ENCODE results near the gene RNF214. TPM values are rescaled to one million over a fixed set of nuclear protein-coding genes. Genes with fewer than 3 reads are reported as not detected.

RNF214 gene
- total and polyA plus RNA-seq, 4 donors: 10.9 to 32.7 (median 21.9) TPM

DNA sequence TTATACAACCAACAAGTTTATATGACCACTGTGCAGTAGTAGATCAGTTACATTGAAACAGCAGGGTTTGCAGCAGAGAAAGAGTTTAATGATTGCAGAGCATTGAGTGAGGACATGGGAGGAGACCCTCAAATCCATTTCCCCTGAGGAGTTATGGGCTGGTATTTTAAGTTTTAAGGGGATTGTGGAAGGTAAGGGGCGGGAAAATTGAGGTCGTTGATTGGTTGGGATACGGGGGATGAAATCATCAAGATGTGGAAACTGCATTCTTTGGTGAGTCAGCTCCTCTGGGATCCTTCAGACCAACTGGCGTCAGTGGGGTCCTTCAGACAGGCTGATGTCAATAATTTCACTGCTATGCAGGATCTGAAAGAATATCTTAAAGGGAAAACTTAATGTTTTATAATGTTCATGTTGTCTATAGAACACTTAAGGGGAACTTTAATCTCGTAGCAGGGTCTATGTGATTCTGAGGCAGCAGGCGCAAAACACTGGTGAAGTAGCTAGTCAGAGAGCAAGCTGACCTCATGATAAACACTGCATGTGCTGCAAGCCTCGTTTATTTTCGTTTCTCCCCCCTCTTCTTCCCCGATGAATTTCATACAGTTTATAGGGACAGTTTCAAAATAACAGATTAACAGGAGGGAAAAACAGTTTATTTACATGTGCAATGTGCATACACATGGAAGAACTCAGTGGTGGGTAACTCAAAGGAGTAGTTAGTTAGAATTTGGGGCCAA lies 41.2 kb downstream of the RNF214 start:
- H3K27ac ChIP-seq (ENCODE audit: low read depth in 1 of 2, low read length in 2 of 2): no peak overlapping the region
- peaks cover 0 to 2% of the 10 kb centered on the region in 2 donors for H3K36me3 ChIP-seq (ENCODE audit: control insufficient read depth in 1 of 2, insufficient read depth in 2 of 2, low read length in 1 of 2)
- no peak for DNase-seq
- intact Hi-C loops (cut with DNase I): no loop called here
- H3K4me1 ChIP-seq (ENCODE audit: control insufficient read depth in 1 of 2, insufficient read depth in 2 of 2, low read length in 2 of 2): no peaks in the 10 kb centered on the region
- no peak for ATAC-seq (ENCODE audit: low FRiP score)
- H3K9me3 ChIP-seq (ENCODE audit: control insufficient read depth, low read length): no peaks in the 10 kb centered on the region
- no peak overlapping the region for H3K4me3 ChIP-seq (ENCODE audit: low read length in 2 of 2)
- no peaks in the 10 kb centered on the region for H3K27me3 ChIP-seq (ENCODE audit: control insufficient read depth in 1 of 2, insufficient read depth in 2 of 2, low read length in 1 of 2)
- WGBS, 2 donors: 76 to 81% methylated on average over 9 of the region's 9 CpGs

DNA sequence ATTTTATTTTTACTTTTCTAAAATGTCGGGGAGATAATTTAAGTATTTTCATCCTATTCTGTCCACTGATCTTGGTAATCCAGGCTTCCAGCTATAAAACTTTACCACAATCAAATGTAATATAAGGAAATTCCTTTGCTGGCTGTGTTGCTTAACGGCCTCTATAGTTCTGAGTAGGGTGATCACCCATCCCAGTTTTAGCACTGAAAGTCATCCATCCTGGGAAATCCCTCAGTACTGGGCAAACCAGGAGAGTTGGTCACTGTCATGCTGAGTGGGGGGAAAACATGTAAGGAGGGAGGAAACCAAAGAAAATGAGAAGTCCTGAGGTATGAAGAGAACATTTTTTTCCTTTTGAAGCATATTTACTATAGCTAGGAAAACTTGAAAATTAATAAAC lies 45.9 kb downstream of the RNF214 start:
- Histone ChIP-seq H3K27ac (ENCODE audit: low read depth in 1 of 2, low read length in 2 of 2) (no peak overlapping the region), H3K27me3 (ENCODE audit: control insufficient read depth in 1 of 2, insufficient read depth in 2 of 2, low read length in 1 of 2) (no peaks in the 10 kb centered on the region), H3K4me3 (ENCODE audit: low read length in 2 of 2) (no peak overlapping the region), H3K36me3 (ENCODE audit: control insufficient read depth in 1 of 2, insufficient read depth in 2 of 2, low read length in 1 of 2) (peaks cover 0 to 4% of the 10 kb centered on the region in 2 donors), H3K9me3 (ENCODE audit: control insufficient read depth, low read length) (no peaks in the 10 kb centered on the region), H3K4me1 (ENCODE audit: control insufficient read depth in 1 of 2, insufficient read depth in 2 of 2, low read length in 2 of 2) (no peaks in the 10 kb centered on the region)
- intact Hi-C loops (cut with DNase I): no loop called here
- no peak for DNase-seq
- no peak for ATAC-seq (ENCODE audit: low FRiP score)
- WGBS, 2 donors: 82 to 83% methylated on average over 2 of the region's 2 CpGs

DNA sequence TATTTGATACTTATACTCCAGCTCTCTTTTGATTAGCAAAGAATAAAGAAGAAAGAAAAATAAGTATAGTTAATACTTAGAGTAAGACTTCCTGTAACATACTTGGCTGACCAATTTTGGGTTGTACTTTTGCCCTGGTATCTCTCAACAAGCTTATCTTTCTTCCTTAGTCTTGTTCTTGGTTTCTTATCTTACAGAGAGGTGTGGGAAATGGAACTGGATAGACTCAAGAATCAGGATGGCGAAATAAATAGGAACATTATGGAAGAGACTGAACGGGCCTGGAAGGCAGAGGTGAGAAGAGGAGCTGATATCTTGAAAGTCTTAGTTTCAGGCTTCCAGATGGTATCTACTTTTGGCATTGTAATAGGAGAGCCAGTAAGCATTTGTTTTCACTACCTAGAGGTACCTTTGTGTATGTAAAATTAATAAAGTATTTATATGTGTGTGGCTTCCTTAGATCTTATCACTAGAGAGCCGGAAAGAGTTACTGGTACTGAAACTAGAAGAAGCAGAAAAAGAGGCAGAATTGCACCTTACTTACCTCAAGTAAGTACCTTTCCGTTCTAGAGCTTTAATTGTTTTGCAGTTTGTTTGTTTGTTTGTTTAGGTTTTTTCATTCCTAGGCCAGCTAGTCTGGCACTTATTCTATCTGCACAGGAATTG lies 47.4 kb downstream of the RNF214 start:
- Histone ChIP-seq H3K27ac (ENCODE audit: low read depth in 1 of 2, low read length in 2 of 2) (no peak overlapping the region), H3K4me3 (ENCODE audit: low read length in 2 of 2) (no peak overlapping the region), H3K4me1 (ENCODE audit: control insufficient read depth in 1 of 2, insufficient read depth in 2 of 2, low read length in 2 of 2) (no peaks in the 10 kb centered on the region), H3K36me3 (ENCODE audit: control insufficient read depth in 1 of 2, insufficient read depth in 2 of 2, low read length in 1 of 2) (peaks cover 0 to 4% of the 10 kb centered on the region in 2 donors), H3K9me3 (ENCODE audit: control insufficient read depth, low read length) (no peaks in the 10 kb centered on the region), H3K27me3 (ENCODE audit: control insufficient read depth in 1 of 2, insufficient read depth in 2 of 2, low read length in 1 of 2) (no peaks in the 10 kb centered on the region)
- ATAC-seq (ENCODE audit: low FRiP score): no peak
- intact Hi-C loops (cut with DNase I): no loop called here
- WGBS, 2 donors: 76 to 84% methylated on average over 4 of the region's 4 CpGs
- no peak for DNase-seq

DNA sequence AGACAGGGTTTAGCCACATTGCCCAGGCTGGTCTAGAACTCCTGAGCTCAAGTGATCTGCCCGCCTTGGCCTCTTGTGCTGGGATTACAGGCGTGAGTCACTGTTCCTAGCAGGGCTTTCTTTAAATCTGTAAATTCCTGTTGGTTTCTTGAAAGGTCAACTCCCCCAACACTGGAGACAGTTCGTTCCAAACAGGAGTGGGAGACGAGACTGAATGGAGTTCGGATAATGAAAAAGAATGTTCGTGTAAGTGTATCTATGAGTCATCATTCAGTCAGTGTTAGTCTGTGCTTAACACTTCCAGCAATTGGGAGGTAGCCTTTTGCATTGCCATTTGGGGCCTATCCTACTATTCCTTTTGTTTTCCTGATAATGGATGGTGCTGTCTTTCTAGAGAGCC lies 48.7 kb downstream of the RNF214 start:
- Histone ChIP-seq H3K27ac (ENCODE audit: low read depth in 1 of 2, low read length in 2 of 2) (no peak overlapping the region), H3K4me3 (ENCODE audit: low read length in 2 of 2) (no peak overlapping the region), H3K36me3 (ENCODE audit: control insufficient read depth in 1 of 2, insufficient read depth in 2 of 2, low read length in 1 of 2) (peaks cover 0 to 4% of the 10 kb centered on the region in 2 donors), H3K9me3 (ENCODE audit: control insufficient read depth, low read length) (no peaks in the 10 kb centered on the region), H3K27me3 (ENCODE audit: control insufficient read depth in 1 of 2, insufficient read depth in 2 of 2, low read length in 1 of 2) (no peaks in the 10 kb centered on the region), H3K4me1 (ENCODE audit: control insufficient read depth in 1 of 2, insufficient read depth in 2 of 2, low read length in 2 of 2) (no peaks in the 10 kb centered on the region)
- DNase-seq: no peak
- intact Hi-C loops (cut with DNase I): no loop called here
- no peak for ATAC-seq (ENCODE audit: low FRiP score)
- 48 to 63% methylated on average over 6 of the region's 6 CpGs for WGBS, 2 donors

GRCh38 chr11:117281869-117282268 lies 49.4 kb downstream of the RNF214 start:
- no peak for ATAC-seq (ENCODE audit: low FRiP score)
- Histone ChIP-seq H3K4me1 (ENCODE audit: control insufficient read depth in 1 of 2, insufficient read depth in 2 of 2, low read length in 2 of 2) (no peaks in the 10 kb centered on the region), H3K4me3 (ENCODE audit: low read length in 2 of 2) (no peak overlapping the region), H3K27ac (ENCODE audit: low read depth in 1 of 2, low read length in 2 of 2) (no peak overlapping the region), H3K9me3 (ENCODE audit: control insufficient read depth, low read length) (no peaks in the 10 kb centered on the region), H3K27me3 (ENCODE audit: control insufficient read depth in 1 of 2, insufficient read depth in 2 of 2, low read length in 1 of 2) (no peaks in the 10 kb centered on the region), H3K36me3 (ENCODE audit: control insufficient read depth in 1 of 2, insufficient read depth in 2 of 2, low read length in 1 of 2) (peaks cover 0 to 4% of the 10 kb centered on the region in 2 donors)
- intact Hi-C loops (cut with DNase I): no loop called here
- WGBS, 2 donors: 94 to 95% methylated on average over 7 of the region's 7 CpGs
- DNase-seq: no peak

- no peaks in the 10 kb centered on the region for H3K9me3 ChIP-seq (ENCODE audit: control insufficient read depth, low read length)
- no peaks in the 10 kb centered on the region for H3K27me3 ChIP-seq (ENCODE audit: control insufficient read depth in 1 of 2, insufficient read depth in 2 of 2, low read length in 1 of 2)
- no peak overlapping the region for H3K27ac ChIP-seq (ENCODE audit: low read depth in 1 of 2, low read length in 2 of 2)
- intact Hi-C loops (cut with DNase I): no loop called here
- no peaks in the 10 kb centered on the region for H3K4me1 ChIP-seq (ENCODE audit: control insufficient read depth in 1 of 2, insufficient read depth in 2 of 2, low read length in 2 of 2)
- H3K4me3 ChIP-seq (ENCODE audit: low read length in 2 of 2): no peak overlapping the region
- 89 to 94% methylated on average over 3 of the region's 3 CpGs for WGBS, 2 donors
- DNase-seq (no peak), ATAC-seq (ENCODE audit: low FRiP score) (no peak)
- H3K36me3 ChIP-seq (ENCODE audit: control insufficient read depth in 1 of 2, insufficient read depth in 2 of 2, low read length in 1 of 2): peaks cover 0 to 4% of the 10 kb centered on the region in 2 donors
Observed at GRCh38 chr11:117282956-117283355, 50.5 kb downstream of the RNF214 start.

DNA sequence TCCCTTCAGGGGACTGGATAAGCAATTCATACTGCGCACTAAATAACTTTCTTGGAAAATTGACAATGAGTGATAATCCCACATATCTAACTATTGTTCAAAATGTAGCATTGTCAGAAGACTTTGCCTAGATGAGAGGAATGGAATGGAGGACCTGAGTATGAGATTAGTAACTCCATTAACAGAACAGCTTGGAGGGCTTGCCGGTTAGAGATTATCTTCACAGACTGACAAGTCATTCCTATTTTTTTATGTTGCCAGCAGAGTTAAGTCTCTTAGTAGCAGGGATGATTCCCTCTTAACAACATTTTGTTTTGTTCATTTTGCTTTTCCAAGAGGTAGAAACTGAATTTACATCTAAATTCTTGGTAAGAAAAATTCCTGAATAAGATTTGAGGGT lies 51.6 kb downstream of the RNF214 start:
- Histone ChIP-seq H3K27me3 (ENCODE audit: control insufficient read depth in 1 of 2, insufficient read depth in 2 of 2, low read length in 1 of 2) (no peaks in the 10 kb centered on the region), H3K4me1 (ENCODE audit: control insufficient read depth in 1 of 2, insufficient read depth in 2 of 2, low read length in 2 of 2) (no peaks in the 10 kb centered on the region), H3K4me3 (ENCODE audit: low read length in 2 of 2) (no peak overlapping the region), H3K36me3 (ENCODE audit: control insufficient read depth in 1 of 2, insufficient read depth in 2 of 2, low read length in 1 of 2) (peaks cover under 1 to 4% of the 10 kb centered on the region in 2 donors), H3K9me3 (ENCODE audit: control insufficient read depth, low read length) (no peaks in the 10 kb centered on the region), H3K27ac (ENCODE audit: low read depth in 1 of 2, low read length in 2 of 2) (no peak overlapping the region)
- DNase-seq (no peak), ATAC-seq (ENCODE audit: low FRiP score) (no peak)
- 95 to 97% methylated on average over 2 of the region's 2 CpGs for WGBS, 2 donors
- intact Hi-C loops (cut with DNase I): no loop called here

DNA sequence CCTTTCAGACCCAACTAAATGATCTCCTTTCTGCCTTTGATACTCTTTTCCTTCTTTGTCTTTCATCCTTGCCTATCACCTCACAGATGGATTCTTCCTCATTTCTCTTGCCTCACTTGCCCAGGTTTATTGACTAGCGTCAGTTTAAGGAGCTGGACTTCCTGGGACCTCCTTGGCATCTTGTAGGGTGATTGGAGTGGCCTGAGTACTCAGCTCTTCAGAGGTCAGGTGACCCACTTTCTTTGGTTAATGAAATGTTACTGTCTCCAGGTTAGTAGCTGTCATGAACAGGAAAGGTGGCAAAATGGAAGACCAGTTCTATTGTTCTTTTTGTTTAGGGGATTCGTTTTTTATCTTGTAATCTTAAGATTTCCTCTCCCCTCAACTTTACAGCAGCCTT lies 54.1 kb downstream of the RNF214 start:
- no peaks in the 10 kb centered on the region for H3K9me3 ChIP-seq (ENCODE audit: control insufficient read depth, low read length)
- H3K27ac ChIP-seq (ENCODE audit: low read depth in 1 of 2, low read length in 2 of 2): no peak overlapping the region
- no peaks in the 10 kb centered on the region for H3K27me3 ChIP-seq (ENCODE audit: control insufficient read depth in 1 of 2, insufficient read depth in 2 of 2, low read length in 1 of 2)
- DNase-seq (no peak), ATAC-seq (ENCODE audit: low FRiP score) (no peak)
- intact Hi-C loops (cut with DNase I): no loop called here
- no peaks in the 10 kb centered on the region for H3K4me1 ChIP-seq (ENCODE audit: control insufficient read depth in 1 of 2, insufficient read depth in 2 of 2, low read length in 2 of 2)
- WGBS, 2 donors: 80 to 83% methylated on average over 2 of the region's 2 CpGs
- H3K4me3 ChIP-seq (ENCODE audit: low read length in 2 of 2): no peak overlapping the region
- peaks cover 5 to 18% of the 10 kb centered on the region in 2 donors for H3K36me3 ChIP-seq (ENCODE audit: control insufficient read depth in 1 of 2, insufficient read depth in 2 of 2, low read length in 1 of 2)

DNA sequence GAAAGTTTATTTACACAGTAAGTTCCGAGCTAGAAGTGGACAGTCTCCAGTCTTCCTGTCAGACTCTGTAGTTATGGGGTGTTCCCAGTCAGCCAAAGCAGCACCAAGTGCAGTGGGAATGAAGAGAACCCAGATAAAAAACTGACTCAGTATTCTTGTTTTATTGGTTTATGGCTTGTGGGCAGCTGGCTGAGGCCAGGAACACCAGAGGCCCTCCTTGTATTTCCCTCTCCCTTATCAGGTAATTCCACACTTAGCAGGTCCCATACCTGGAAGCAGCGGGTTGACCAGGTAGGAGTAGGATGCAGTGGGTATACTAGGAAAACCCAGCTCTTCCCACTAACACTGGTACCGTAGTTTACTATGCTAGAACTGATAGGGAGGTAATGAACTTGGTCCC lies 55.2 kb downstream of the RNF214 start:
- ATAC-seq (ENCODE audit: low FRiP score) (no peak), DNase-seq (no peak)
- no peak overlapping the region for H3K27ac ChIP-seq (ENCODE audit: low read depth in 1 of 2, low read length in 2 of 2)
- H3K4me3 ChIP-seq (ENCODE audit: low read length in 2 of 2): no peak overlapping the region
- intact Hi-C loops (cut with DNase I): no loop called here
- H3K27me3 ChIP-seq (ENCODE audit: control insufficient read depth in 1 of 2, insufficient read depth in 2 of 2, low read length in 1 of 2): no peaks in the 10 kb centered on the region
- H3K9me3 ChIP-seq (ENCODE audit: control insufficient read depth, low read length): no peaks in the 10 kb centered on the region
- no peaks in the 10 kb centered on the region for H3K4me1 ChIP-seq (ENCODE audit: control insufficient read depth in 1 of 2, insufficient read depth in 2 of 2, low read length in 2 of 2)
- WGBS, 2 donors: 65 to 76% methylated on average over 3 of the region's 3 CpGs
- peaks cover 5 to 16% of the 10 kb centered on the region in 2 donors for H3K36me3 ChIP-seq (ENCODE audit: control insufficient read depth in 1 of 2, insufficient read depth in 2 of 2, low read length in 1 of 2)
